ENCODE results near the gene GINS1.

DNA sequence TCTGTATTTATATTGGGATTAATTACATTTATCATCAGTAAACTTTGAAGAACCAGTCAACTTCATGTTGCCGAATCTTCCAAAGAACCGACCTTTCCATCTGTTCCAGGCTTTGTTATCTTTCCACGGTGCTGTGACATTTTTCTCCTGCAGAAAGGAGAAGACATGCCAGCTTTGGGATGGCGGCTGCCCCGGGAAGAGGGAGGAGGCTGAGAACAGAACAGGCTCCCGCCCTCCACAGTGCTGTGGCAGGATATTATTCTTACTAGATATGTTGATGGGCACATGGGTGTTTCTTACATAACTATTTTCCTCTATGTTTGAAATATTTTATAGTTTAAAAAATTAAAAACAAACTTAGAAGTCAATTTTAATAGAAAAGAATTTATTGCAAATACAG lies 44.9 kb downstream of the GINS1 start:
- TF ChIP-seq ZNF274 (IDR thresholded peaks at IDR 0.05; ENCODE audit: low read depth, low read length) (no peak), YY1 (IDR thresholded peaks at IDR 0.05; ENCODE audit: insufficient read depth, insufficient read length) (no peak)
